Thoracic aorta (tissue), 2 donors: ENCODE measurements around the gene EPHA6. TPM values are rescaled to one million over a fixed set of nuclear protein-coding genes. Genes with fewer than 3 reads are reported as not detected.

Experiments used
- ATAC-seq: fragments of 150-250 bp; one replicate; pipeline ENCODE4 v1.8.0; 2017; ENCODE audit warnings: low read depth; ENCODE audit not compliant: insufficient number of reproducible peaks, low FRiP score
- DNase-seq: peaks from one replicate; pipeline ENCODE4 v3.0.0-alpha.2; 2020; ENCODE audit warnings: low spot score
- H3K27ac ChIP-seq, 2 donors: fragments of 200-600 bp; sonication (generic); 1 replicate in 1 of 2; 2 replicates in 1 of 2; pipeline ENCODE4 v1.5.1; 2016; ENCODE audit warnings: mild to moderate bottlenecking in 2 of 2, moderate library complexity in 2 of 2
- H3K27me3 ChIP-seq: fragments of 200-600 bp; sonication (generic); replicated peaks from 2 replicates; pipeline ENCODE4 v1.6.0; 2016; ENCODE audit warnings: mild to moderate bottlenecking; ENCODE audit not compliant: insufficient read depth
- H3K36me3 ChIP-seq: fragments of 200-600 bp; sonication (generic); one replicate; pipeline ENCODE4 v1.5.1; 2016
- H3K4me1 ChIP-seq, 2 donors: fragments of 200-600 bp; sonication (generic); 1 replicate in 1 of 2; 2 replicates in 1 of 2; pipeline versions ENCODE4 v1.5.1 to v1.6.0; 2016; ENCODE audit warnings: low read depth in 2 of 2, mild to moderate bottlenecking in 1 of 2; ENCODE audit not compliant: control insufficient read depth in 1 of 2
- H3K4me3 ChIP-seq: fragments of 200-600 bp; sonication (generic); 2 replicates; pipeline ENCODE4 v1.5.1; 2016; ENCODE audit warnings: mild to moderate bottlenecking
- H3K9me3 ChIP-seq: fragments of 200-600 bp; sonication (generic); 2 replicates; pipeline ENCODE4 v1.5.1; 2016
- total RNA-seq, 2 donors: library from RNA; depleted of rRNA; stranded (reverse); fragments of >200 nt; gene quantifications; one replicate each; pipeline versions ENCODE4 v1.1.0 to v1.2.3, GENCODE V29; 2016
- TF ChIP-seq, protein P1 (sequence below): fragments of 200-600 bp; sonication (generic); IDR thresholded peaks from one replicate; pipeline ENCODE4 v1.5.1; 2019; ENCODE audit warnings: antibody characterized with exemption

EPHA6 gene
- 1 to 10 TPM in 1 of 2 donors, under 1 TPM in 1; 0.71 to 3.2 TPM for total RNA-seq

DNA sequence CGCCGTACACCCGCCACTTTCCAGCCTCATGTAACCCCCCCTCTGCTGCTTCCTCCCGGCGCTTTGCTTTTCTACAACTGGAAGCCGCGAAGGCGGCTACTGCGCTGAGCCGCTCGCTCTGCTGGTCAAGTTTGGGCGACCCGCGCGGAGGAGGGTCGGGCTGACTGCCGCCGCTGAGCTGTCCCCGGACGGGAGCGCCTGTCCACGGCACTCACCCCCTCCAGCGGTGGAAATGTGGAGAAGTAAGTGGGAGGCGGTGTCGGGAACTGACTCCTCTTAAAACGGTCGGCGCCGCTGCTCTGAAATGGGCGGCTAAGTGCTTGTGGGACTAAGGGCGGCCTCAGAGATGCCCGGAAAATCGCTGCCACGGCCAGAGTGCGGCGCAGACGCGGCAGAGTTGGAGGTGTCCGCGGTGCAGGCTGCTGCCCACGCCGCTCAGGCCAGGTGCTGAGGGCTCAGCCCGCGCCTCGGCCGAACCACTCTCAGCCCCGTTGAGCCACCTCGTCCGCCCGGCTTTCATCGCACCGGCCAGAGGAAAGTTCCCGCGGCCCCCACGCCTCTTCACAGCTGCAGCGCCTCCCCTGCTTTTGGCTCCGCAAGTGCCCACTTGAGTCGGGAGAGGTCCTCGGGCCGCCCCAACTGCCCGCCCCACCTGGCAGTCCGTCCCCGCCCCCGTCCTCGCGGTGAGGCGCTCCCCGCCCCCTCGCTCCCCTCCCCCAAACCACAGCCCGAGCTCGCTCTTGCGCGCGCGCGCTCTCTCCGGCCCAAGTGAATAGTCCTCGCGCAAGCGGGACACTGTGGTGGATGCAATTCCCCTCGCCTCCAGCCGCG lies at the start of gene EPHA6:
Gene EPHA6, plus strand, starts transcription at position 775 of the 831 bp plus-strand sequence.
- Histone ChIP-seq H3K9me3 (no peaks in the 10 kb centered on the region), H3K27ac (peak within 1 kb of the TSS; percentile 43 to 50), H3K4me3 (peak within 1 kb of the TSS; percentile 86), H3K36me3 (no peaks in the 10 kb centered on the region), H3K4me1 (peaks cover 0 to 18% of the 10 kb centered on the region in 2 donors), H3K27me3 (no peaks in the 10 kb centered on the region)
- DNase-seq: no peak
- ATAC-seq: peak; percentile 44
- TF ChIP-seq, protein P1, sequence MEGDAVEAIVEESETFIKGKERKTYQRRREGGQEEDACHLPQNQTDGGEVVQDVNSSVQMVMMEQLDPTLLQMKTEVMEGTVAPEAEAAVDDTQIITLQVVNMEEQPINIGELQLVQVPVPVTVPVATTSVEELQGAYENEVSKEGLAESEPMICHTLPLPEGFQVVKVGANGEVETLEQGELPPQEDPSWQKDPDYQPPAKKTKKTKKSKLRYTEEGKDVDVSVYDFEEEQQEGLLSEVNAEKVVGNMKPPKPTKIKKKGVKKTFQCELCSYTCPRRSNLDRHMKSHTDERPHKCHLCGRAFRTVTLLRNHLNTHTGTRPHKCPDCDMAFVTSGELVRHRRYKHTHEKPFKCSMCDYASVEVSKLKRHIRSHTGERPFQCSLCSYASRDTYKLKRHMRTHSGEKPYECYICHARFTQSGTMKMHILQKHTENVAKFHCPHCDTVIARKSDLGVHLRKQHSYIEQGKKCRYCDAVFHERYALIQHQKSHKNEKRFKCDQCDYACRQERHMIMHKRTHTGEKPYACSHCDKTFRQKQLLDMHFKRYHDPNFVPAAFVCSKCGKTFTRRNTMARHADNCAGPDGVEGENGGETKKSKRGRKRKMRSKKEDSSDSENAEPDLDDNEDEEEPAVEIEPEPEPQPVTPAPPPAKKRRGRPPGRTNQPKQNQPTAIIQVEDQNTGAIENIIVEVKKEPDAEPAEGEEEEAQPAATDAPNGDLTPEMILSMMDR: no peak

DNA sequence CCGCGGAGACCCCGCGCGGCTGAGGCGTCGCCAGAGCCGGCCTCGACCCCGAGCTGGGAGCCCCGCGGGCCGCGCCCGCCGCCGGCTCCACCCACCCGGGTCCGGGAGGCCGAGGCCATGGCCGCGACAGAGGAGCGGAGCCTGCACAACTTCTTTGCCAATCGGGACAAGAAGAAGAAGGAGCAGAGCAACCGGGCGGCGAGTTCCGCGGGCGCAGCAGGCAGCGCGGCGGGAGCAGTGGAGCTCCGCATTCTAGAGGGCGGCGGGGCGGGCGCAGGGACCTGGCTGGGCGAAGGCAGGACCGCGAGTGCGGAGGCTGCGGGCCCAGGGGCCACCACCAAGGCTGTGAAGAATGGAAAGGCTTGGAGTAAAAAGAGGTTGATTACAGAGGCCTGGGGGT lies 37.6 kb upstream of the EPHA6 start:
- H3K9me3 ChIP-seq: no peaks in the 10 kb centered on the region
- DNase-seq (no peak), ATAC-seq (no peak)
- TF ChIP-seq, protein P1: no peak
- no peak overlapping the region for H3K4me3 ChIP-seq
- no peak overlapping the region for H3K27ac ChIP-seq
- no peaks in the 10 kb centered on the region for H3K4me1 ChIP-seq
- H3K27me3 ChIP-seq: no peaks in the 10 kb centered on the region
- no peaks in the 10 kb centered on the region for H3K36me3 ChIP-seq

- H3K4me1 ChIP-seq: no peaks in the 10 kb centered on the region
- H3K27ac ChIP-seq: no peak overlapping the region
- ATAC-seq (no peak), DNase-seq (no peak)
- TF ChIP-seq, protein P1: no peak
- no peaks in the 10 kb centered on the region for H3K9me3 ChIP-seq
- H3K36me3 ChIP-seq: no peaks in the 10 kb centered on the region
- no peaks in the 10 kb centered on the region for H3K27me3 ChIP-seq
- H3K4me3 ChIP-seq: no peak overlapping the region
These were observed 34.6 kb upstream of the EPHA6 start for GRCh38 chr3:96779810-96780209.

GRCh38 chr3:96796101-96796500 lies 18.3 kb upstream of the EPHA6 start:
- no peak for DNase-seq
- Histone ChIP-seq H3K4me3 (no peak overlapping the region), H3K4me1 (no peaks in the 10 kb centered on the region), H3K36me3 (no peaks in the 10 kb centered on the region), H3K27ac (no peak overlapping the region), H3K9me3 (no peaks in the 10 kb centered on the region), H3K27me3 (no peaks in the 10 kb centered on the region)
- ATAC-seq: no peak
- TF ChIP-seq, protein P1: no peak

- H3K4me1 ChIP-seq: no peaks in the 10 kb centered on the region
- TF ChIP-seq, protein P1: no peak
- ATAC-seq (no peak), DNase-seq (no peak)
- no peaks in the 10 kb centered on the region for H3K9me3 ChIP-seq
- H3K27me3 ChIP-seq: no peaks in the 10 kb centered on the region
- H3K4me3 ChIP-seq: no peak overlapping the region
- H3K36me3 ChIP-seq: no peaks in the 10 kb centered on the region
- no peak overlapping the region for H3K27ac ChIP-seq
These were observed 10.5 kb upstream of the EPHA6 start for GRCh38 chr3:96803870-96804269.
